GM18498 (cell line): Measurements from ENCODE around the gene CDK13.
A peak's percentile ranks its signal among the peaks of the same experiment; 100 is the strongest.

ENCODE experiments used
- ATAC-seq: cut with Tn5 transposase; IDR thresholded peaks from one replicate; pipeline ENCODE4 v1.9.1; 2021; ENCODE audit warnings: mild to moderate bottlenecking, moderate library complexity; ENCODE audit not compliant: unreplicated experiment

Gene CDK13

GRCh38 chr7:39948956-39949928 is 814 bp upstream of the CDK13 start:
- ATAC-seq = peak; percentile 71

DNA sequence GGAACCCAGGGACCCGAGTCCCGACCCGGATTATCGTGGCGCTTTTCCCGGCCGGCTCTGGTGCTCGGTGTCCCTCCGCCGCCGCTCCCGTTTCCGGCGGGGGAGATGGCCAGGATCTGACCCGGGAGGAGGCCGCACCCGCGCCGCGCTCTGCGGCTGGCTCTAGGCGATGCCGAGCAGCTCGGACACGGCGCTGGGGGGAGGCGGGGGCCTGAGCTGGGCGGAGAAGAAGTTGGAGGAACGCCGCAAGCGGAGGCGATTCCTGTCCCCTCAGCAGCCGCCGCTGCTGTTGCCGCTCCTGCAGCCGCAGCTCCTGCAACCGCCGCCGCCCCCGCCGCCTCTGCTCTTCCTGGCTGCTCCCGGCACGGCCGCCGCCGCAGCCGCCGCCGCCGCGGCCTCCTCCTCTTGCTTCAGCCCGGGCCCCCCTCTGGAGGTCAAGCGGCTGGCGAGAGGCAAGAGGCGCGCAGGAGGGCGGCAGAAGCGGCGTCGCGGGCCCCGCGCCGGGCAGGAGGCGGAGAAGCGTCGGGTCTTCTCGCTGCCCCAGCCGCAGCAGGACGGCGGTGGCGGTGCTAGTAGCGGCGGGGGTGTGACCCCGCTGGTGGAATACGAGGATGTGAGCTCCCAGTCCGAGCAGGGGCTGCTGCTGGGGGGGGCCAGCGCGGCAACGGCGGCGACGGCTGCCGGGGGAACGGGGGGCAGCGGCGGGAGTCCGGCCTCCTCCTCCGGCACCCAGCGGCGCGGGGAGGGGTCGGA is 593 bp downstream of the CDK13 start:
- ATAC-seq = no peak

DNA sequence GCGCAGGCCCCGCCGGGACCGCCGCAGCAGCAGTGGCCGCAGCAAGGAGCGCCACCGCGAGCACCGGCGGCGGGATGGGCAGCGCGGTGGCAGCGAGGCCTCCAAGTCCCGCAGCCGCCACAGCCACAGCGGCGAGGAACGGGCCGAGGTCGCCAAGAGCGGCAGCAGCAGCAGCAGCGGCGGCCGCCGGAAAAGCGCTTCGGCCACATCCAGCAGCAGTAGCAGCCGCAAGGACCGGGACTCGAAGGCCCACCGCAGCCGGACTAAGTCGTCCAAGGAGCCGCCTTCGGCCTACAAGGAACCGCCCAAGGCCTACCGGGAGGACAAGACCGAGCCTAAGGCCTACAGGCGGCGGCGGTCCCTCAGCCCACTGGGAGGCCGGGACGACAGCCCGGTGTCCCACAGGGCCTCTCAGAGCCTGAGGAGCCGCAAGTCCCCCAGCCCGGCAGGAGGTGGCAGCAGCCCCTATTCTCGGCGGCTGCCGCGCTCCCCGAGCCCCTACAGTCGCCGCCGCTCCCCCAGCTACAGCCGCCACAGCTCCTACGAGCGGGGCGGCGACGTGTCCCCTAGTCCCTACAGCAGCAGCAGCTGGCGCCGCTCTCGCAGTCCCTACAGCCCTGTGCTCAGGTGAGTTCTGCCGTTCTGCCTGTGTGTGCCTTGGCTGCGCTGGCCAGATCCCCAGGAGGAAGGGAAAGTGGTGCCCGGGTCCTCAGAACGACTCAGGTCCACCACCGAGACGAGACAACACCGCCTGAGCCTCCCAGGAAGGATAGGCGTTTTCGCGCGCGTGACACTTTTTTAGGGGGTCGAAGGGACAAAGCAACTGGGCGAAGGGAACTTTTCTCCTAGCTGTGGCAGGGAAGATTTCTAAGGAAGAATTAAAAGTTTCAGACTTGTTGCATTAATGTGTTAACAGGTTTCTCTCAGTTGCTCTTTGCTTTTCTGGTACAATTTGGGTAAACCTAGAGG is 1.5 kb downstream of the CDK13 start:
- peak; percentile 33 for ATAC-seq

DNA sequence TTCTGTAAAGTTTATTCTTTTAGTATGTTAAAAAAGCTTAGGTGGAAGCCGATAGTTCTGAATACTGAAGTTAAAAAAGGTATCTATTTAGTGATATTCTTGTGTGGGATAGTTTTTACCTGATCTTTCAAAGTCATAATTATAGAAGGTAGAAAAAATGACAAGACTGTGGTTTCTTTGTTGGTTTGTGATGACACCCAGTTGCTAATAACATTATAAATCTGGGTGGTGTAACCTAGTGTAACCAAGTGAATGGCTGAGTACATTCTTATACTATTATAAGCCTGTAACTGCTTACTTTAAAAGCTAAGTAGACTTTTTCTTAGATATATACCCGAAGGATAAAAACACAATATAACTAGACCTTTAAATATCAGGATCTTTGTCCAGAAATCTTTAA is 2.3 kb downstream of the CDK13 start:
- ATAC-seq = no peak

- ATAC-seq = no peak
Observed at GRCh38 chr7:39952803-39953202, 2.7 kb downstream of the CDK13 start.

GRCh38 chr7:39954694-39955093 is 4.6 kb downstream of the CDK13 start:
- ATAC-seq = no peak

DNA sequence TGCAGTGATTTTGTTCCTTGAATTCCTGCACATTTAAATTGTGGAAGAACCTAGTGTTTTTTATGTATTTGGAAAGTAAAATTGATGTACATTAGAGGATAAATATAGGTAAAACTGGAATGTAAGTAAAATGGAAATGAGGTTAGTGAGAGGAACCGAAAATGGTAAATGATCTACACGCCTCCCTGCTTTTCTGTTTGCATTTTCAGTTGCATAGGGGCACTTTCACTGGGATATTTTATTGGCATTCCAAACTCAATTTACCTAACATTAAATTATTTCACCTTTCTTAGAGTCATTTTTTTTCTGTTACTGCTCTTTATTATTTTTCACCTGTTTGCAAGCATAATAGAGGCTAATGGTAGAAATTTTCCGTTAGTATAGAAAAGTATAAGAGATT is 8.0 kb downstream of the CDK13 start:
- ATAC-seq = no peak

DNA sequence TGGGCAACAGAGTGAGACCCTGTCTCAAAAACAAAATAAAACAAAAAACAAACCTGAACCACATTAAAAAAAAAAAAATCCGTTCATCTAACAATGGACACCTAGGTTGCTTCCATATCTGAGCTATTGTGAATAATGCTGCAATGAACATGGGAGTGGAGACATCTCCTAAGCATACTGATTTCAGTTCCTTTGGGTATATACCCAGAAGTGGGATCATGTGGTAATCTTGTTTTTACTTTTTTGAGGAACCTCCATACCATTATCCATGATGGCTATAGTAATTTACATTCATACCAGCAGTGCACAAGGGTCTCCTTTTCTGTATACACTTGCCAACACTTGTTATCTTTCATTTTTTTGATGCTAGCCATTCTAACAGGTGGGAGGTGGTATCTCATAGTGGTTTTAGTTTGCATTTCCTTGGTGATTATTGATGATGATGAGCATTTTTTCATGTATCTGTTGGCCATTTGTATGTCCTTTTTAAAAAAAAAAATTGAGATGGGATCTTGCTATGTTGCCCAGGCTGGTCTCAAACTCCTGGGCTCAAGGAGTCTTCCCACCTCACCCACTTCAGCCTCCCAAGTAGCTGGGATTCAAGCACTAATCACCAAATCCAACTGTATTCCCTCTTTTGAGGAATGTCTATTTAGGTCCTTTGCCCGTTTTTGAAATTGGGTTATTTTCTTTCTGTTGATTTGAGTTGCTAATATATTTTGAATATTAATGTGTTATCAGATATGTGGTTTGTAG is 17.5 kb downstream of the CDK13 start:
- no peak for ATAC-seq

GRCh38 chr7:39969431-39969830 is 19.4 kb downstream of the CDK13 start:
- ATAC-seq = no peak

GRCh38 chr7:39971924-39972323 is 21.9 kb downstream of the CDK13 start:
- ATAC-seq = peak; percentile 64

GRCh38 chr7:39973801-39974200 is 23.7 kb downstream of the CDK13 start:
- no peak for ATAC-seq

- ATAC-seq = no peak
Observed at GRCh38 chr7:39978230-39978934, 28.3 kb downstream of the CDK13 start.

DNA sequence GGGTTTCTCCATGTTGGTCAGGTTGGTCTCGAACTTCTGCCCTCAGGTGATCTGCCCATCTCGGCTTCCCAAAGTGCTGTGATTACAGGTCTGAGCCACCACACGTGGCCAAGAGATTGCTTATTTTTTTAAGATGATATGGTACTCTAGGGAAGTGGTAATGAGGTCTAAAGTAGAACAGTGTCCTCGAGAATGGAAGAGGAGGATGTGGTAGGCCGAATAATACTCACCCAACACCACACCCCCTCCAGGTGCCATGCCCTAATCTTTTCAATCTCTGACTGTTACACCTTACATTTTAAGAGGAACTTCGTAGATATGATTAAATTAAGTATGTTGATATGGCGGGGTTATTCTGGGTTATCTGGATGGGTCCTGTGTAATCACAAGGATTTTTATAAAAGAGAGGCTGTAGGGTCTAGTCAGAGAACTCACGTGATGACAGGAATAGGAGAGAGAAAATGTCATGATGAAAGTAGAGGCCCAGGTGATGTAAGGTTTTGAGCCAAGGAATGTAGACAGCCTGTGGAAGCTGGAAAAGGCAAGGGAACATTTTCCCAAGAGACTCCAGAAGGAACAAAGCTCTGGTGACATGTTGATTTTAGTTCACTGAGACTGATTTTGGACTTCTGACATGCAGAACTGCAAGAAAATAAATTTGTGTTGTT is 29.5 kb downstream of the CDK13 start:
- no peak for ATAC-seq

DNA sequence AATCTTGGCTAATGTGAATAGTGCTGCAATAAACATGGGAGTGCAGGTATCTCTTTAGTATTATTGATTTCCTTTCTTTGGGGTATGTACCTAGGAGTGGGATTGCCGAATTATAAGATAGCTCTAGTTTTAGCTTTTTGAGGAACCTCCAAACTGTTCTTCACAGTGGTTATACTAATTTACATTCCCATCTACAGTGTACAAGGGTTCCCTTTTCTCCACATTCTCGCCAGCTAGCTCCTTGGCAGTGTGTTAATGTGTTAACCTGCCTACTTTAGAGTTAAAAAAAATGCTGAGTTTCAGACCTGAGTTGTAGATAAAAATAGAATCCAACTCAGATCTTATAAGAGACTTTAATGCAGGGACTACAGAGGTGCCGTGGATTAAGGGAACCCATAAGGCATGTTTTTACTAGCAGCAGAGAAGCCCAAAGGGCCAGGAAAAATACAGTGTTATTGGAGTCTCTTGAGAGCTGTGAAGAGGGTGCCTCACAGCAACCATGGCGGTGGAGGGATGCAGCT is 35.4 kb downstream of the CDK13 start:
- no peak for ATAC-seq

DNA sequence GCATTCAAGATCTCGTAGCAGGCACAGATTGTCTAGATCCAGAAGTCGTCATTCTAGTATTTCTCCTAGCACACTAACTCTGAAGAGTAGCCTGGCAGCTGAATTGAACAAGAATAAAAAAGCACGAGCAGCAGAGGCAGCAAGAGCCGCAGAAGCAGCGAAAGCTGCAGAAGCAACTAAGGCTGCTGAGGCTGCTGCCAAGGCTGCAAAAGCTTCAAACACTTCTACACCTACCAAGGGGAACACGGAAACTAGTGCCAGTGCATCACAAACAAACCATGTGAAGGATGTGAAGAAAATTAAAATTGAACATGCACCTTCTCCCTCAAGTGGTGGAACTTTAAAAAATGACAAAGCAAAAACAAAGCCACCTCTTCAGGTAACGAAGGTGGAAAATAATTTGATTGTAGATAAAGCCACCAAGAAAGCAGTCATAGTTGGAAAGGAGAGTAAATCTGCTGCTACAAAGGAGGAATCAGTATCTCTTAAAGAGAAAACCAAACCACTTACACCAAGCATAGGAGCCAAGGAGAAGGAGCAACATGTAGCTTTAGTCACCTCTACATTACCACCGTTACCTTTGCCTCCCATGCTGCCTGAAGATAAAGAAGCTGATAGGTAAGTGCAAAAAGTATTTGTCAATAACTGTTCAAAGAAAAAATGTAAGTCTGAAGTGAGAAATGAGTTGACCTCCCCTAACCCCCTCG is 37.7 kb downstream of the CDK13 start:
- no peak for ATAC-seq

- no peak for ATAC-seq
Observed at GRCh38 chr7:40000734-40001315, 50.8 kb downstream of the CDK13 start.

- no peak for ATAC-seq
Observed at GRCh38 chr7:40001649-40002048, 51.6 kb downstream of the CDK13 start.

GRCh38 chr7:40003597-40003996 is 53.5 kb downstream of the CDK13 start:
- no peak for ATAC-seq
